Measurements from ENCODE around the gene RRAGA.
"Not testable (repeated sequence)": the region's sequence is repeated elsewhere in the genome, so short reads cannot be mapped to it uniquely, and the experiment has no call there.

Gene RRAGA

GRCh38 chr9:19048966-19049916 is at the start of gene RRAGA:
Gene RRAGA, plus strand, starts transcription at chr9:19049427. Its CDS starts 233 bp downstream, at chr9:19049660.
- in situ Hi-C loops (cut with MboI; ENCODE audit: low sequenced_read_pairs): no loop called here

- in situ Hi-C loops (cut with MboI; ENCODE audit: low sequenced_read_pairs): no loop called here
Measured at GRCh38 chr9:19000133-19000532, 49.1 kb upstream of the RRAGA start.

GRCh38 chr9:19009391-19009965 is 39.7 kb upstream of the RRAGA start:
- in situ Hi-C loops (cut with MboI; ENCODE audit: low sequenced_read_pairs): no loop called here

GRCh38 chr9:19018201-19018600 is 31.0 kb upstream of the RRAGA start:
- in situ Hi-C loops (cut with MboI; ENCODE audit: low sequenced_read_pairs): no loop called here

- in situ Hi-C loops (cut with MboI; ENCODE audit: low sequenced_read_pairs): no loop called here
Measured at GRCh38 chr9:19020886-19021455, 28.3 kb upstream of the RRAGA start.

GRCh38 chr9:19021649-19022048 is 27.6 kb upstream of the RRAGA start:
- in situ Hi-C loops (cut with MboI; ENCODE audit: low sequenced_read_pairs): not testable (repeated sequence)

GRCh38 chr9:19022206-19022605 is 27.0 kb upstream of the RRAGA start:
- in situ Hi-C loops (cut with MboI; ENCODE audit: low sequenced_read_pairs): no loop called here

- in situ Hi-C loops (cut with MboI; ENCODE audit: low sequenced_read_pairs): no loop called here
Measured at GRCh38 chr9:19023078-19023477, 26.1 kb upstream of the RRAGA start.

- in situ Hi-C loops (cut with MboI; ENCODE audit: low sequenced_read_pairs): no loop called here
Measured at GRCh38 chr9:19026375-19026774, 22.9 kb upstream of the RRAGA start.

- in situ Hi-C loops (cut with MboI; ENCODE audit: low sequenced_read_pairs): no loop called here
Measured at GRCh38 chr9:19027825-19028224, 21.4 kb upstream of the RRAGA start.

- in situ Hi-C loops (cut with MboI; ENCODE audit: low sequenced_read_pairs): no loop called here
Measured at GRCh38 chr9:19028835-19029451, 20.3 kb upstream of the RRAGA start.

- in situ Hi-C loops (cut with MboI; ENCODE audit: low sequenced_read_pairs): no loop called here
Measured at GRCh38 chr9:19030899-19031298, 18.3 kb upstream of the RRAGA start.

GRCh38 chr9:19032406-19032805 is 16.8 kb upstream of the RRAGA start:
- in situ Hi-C loops (cut with MboI; ENCODE audit: low sequenced_read_pairs): no loop called here

- in situ Hi-C loops (cut with MboI; ENCODE audit: low sequenced_read_pairs): no loop called here
Measured at GRCh38 chr9:19033015-19033414, 16.2 kb upstream of the RRAGA start, which contains the start of gene SAXO1. Gene SAXO1, minus strand, starts transcription at chr9:19033209. Its CDS starts 301 bp downstream, at chr9:19032908.

GRCh38 chr9:19036611-19037010 is 12.6 kb upstream of the RRAGA start:
- in situ Hi-C loops (cut with MboI; ENCODE audit: low sequenced_read_pairs): no loop called here

- in situ Hi-C loops (cut with MboI; ENCODE audit: low sequenced_read_pairs): no loop called here
Measured at GRCh38 chr9:19049917-19050636, 850 bp downstream of the RRAGA start.

GRCh38 chr9:19050637-19051591 is 1.7 kb downstream of the RRAGA start:
- in situ Hi-C loops (cut with MboI; ENCODE audit: low sequenced_read_pairs): no loop called here

- in situ Hi-C loops (cut with MboI; ENCODE audit: low sequenced_read_pairs): no loop called here
Measured at GRCh38 chr9:19057033-19057432, 7.8 kb downstream of the RRAGA start.

- in situ Hi-C loops (cut with MboI; ENCODE audit: low sequenced_read_pairs): no loop called here
Measured at GRCh38 chr9:19074229-19074628, 25.0 kb downstream of the RRAGA start.

GRCh38 chr9:19074836-19075235 is 25.6 kb downstream of the RRAGA start:
- in situ Hi-C loops (cut with MboI; ENCODE audit: low sequenced_read_pairs): no loop called here
